Measurements from ENCODE around the gene BHMT. TPM values are rescaled to one million over a fixed set of nuclear protein-coding genes. Genes with fewer than 3 reads are reported as not detected.
"Not testable (repeated sequence)": the region's sequence is repeated elsewhere in the genome, so short reads cannot be mapped to it uniquely, and the experiment has no call there.

BHMT gene
- total RNA-seq, 1 donor, result 0.86 TPM

GRCh38 chr5:79171635-79172245 is 60.1 kb downstream of the BHMT start:
- TF ChIP-seq CTCF (IDR thresholded peaks at IDR 0.05; ENCODE audit: insufficient read depth, low read depth, low read length), result no peak
- DNase-seq (ENCODE audit: low read depth), result no peak
- H3K4me3 ChIP-seq (ENCODE audit: low read depth, low read length), result no peak overlapping the region

- TF ChIP-seq CTCF (IDR thresholded peaks at IDR 0.05; ENCODE audit: insufficient read depth, low read depth, low read length), result no peak
- no peak for DNase-seq (ENCODE audit: low read depth)
- H3K4me3 ChIP-seq (ENCODE audit: low read depth, low read length), result no peak overlapping the region
These were observed 60.7 kb downstream of the BHMT start for GRCh38 chr5:79172269-79172668.

GRCh38 chr5:79173626-79174025 is 62.0 kb downstream of the BHMT start:
- TF ChIP-seq CTCF (IDR thresholded peaks at IDR 0.05; ENCODE audit: insufficient read depth, low read depth, low read length), result no peak
- no peak for DNase-seq (ENCODE audit: low read depth)
- H3K4me3 ChIP-seq (ENCODE audit: low read depth, low read length), result no peak overlapping the region

- not testable (repeated sequence) for DNase-seq (ENCODE audit: low read depth); H3K4me3 ChIP-seq (ENCODE audit: low read depth, low read length)
These were observed 68.8 kb downstream of the BHMT start for GRCh38 chr5:79180449-79180848.

- no peak overlapping the region for H3K4me3 ChIP-seq (ENCODE audit: low read depth, low read length)
- peak; percentile 21 for DNase-seq (ENCODE audit: low read depth)
- TF ChIP-seq CTCF (IDR thresholded peaks at IDR 0.05; ENCODE audit: insufficient read depth, low read depth, low read length), result no peak
These were observed 69.9 kb downstream of the BHMT start for GRCh38 chr5:79181419-79182022.

Small RNA genes within 50 kb of the gene (small RNA-seq; reads per million reads assigned to genes)
- gene RNY3P1, result 0.28 reads per million

Other genes with a start within 250 kb of the BHMT start
- 26.1 and 26.3 TPM in 2 replicates for gene ARSB, start 126.5 kb upstream of the BHMT start, total RNA-seq
- gene DMGDH, start 42.1 kb upstream of the BHMT start, total RNA-seq, result 4.5 and 6.9 TPM in 2 replicates
- 21.3 and 34.5 TPM in 2 replicates for gene BHMT2, start 42.0 kb upstream of the BHMT start, total RNA-seq
- 9.1 and 9.3 TPM in 2 replicates for gene JMY, start 124.3 kb downstream of the BHMT start, total RNA-seq